ENCODE data around the gene PRH2. TPM values are rescaled to one million over a fixed set of nuclear protein-coding genes. Genes with fewer than 3 reads are reported as not detected.

The PRH2 gene
- total RNA-seq, 1 donor from 2014 or later: not detected

DNA sequence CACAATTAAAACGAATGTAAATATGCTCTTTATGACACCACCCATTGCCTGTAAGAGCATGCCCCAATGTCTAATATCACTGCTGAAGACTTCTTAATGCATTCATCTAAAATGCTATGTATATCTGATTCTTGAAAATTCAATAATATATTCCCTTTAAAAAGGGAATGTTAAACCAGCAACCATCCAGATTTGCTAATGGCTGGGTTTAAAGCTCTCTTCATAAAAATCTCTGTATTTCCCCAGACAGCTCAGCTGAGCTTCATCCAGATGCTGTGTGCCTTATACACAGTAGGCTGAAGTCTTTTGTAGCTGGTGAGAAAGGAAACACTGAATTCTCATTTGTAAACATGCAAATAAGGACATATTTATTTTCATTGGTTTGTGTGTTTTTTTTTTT is 10.1 kb downstream of the PRH2 start, which contains the start of gene TAS2R14:
Gene TAS2R14 (minus strand): TSS at position 101 of the 400 bp plus-strand sequence. CDS start 56 bp downstream, at position 45.
- no peak for DNase-seq (ENCODE audit: low read depth)
- H3K4me3 ChIP-seq (ENCODE audit: low read depth, low read length): no peak within 1 kb of the TSS
- TF ChIP-seq, protein P1, sequence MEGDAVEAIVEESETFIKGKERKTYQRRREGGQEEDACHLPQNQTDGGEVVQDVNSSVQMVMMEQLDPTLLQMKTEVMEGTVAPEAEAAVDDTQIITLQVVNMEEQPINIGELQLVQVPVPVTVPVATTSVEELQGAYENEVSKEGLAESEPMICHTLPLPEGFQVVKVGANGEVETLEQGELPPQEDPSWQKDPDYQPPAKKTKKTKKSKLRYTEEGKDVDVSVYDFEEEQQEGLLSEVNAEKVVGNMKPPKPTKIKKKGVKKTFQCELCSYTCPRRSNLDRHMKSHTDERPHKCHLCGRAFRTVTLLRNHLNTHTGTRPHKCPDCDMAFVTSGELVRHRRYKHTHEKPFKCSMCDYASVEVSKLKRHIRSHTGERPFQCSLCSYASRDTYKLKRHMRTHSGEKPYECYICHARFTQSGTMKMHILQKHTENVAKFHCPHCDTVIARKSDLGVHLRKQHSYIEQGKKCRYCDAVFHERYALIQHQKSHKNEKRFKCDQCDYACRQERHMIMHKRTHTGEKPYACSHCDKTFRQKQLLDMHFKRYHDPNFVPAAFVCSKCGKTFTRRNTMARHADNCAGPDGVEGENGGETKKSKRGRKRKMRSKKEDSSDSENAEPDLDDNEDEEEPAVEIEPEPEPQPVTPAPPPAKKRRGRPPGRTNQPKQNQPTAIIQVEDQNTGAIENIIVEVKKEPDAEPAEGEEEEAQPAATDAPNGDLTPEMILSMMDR (conservative IDR thresholded peaks at IDR 0.05; ENCODE audit: low read depth, low read length): no peak

DNA sequence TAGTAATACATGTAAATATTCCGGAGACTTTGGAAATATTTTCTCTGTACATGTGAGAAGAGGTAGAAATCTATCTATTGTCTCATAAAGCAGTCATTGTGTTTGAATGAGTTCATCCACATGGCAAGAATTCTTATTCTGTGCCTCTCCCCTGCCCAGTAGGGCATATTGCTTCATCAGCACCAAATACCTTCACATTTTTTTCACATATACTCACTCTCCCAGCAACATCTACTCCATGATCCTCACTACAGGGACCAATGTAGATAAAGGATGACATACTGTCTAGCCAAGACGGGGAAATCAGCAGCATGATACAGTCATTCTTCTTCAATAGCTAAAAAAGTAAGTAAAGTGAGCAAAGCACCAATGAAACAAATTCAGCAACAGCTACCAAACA is 11.4 kb downstream of the PRH2 start:
- DNase-seq (ENCODE audit: low read depth): peak; percentile 83
- H3K4me3 ChIP-seq (ENCODE audit: low read depth, low read length): no peak overlapping the region
- TF ChIP-seq, protein P1 (conservative IDR thresholded peaks at IDR 0.05; ENCODE audit: low read depth, low read length): no peak

DNA sequence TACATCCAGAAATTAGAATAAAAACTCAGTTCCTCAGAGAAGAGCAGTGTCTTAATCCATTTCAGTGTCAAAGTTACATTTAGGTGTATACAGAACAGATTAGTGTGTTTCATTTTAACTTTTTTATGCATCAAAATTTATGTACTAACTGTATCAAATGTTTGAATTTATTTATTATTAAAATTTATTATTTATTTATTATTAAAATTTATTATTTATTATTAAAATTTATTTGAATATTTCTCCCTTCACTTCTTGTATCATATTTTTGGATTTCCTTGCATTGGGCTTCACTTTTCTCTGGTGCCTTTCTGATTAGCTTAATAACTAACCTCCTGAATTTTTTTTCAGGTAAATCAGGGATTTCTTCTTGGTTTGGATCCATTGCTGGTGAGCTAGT is 12.3 kb downstream of the PRH2 start:
- no peak overlapping the region for H3K4me3 ChIP-seq (ENCODE audit: low read depth, low read length)
- DNase-seq (ENCODE audit: low read depth): no peak
- TF ChIP-seq, protein P1 (conservative IDR thresholded peaks at IDR 0.05; ENCODE audit: low read depth, low read length): no peak

DNA sequence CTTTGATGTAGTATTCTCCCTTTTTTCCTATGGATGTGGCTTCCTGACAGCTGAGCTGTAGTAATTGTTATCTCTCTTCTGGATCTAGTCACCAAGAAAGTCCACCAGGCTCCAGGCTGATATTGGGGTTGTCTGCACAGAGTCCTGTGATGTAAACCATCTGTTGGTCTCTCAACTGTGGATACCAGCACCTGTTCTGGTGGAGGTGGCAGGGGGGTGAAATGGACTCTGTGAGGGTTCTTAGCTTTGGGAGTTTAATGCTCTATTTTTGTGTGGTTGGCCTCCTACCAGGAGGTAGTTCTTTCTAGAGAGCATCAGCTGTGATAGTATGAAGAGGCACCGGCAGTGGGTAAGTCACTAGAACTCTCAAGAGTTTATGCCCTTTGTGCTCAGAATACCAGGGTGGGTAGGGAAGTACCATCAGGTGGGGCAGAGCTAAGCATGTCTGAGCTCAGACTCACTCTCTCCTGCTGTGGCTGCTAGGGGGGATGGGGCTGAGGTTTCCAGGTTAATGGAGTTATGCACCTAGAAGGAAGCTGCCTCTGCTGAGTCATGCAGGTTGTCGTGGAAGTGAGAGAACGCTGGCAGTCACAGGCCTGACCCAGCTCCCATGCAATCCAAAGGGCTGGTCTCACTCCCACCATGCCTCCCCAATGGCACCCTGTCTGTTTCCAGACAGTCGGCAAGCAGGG is 13.0 kb downstream of the PRH2 start:
- DNase-seq (ENCODE audit: low read depth): peak; percentile 79
- H3K4me3 ChIP-seq (ENCODE audit: low read depth, low read length): no peak overlapping the region
- TF ChIP-seq, protein P1 (conservative IDR thresholded peaks at IDR 0.05; ENCODE audit: low read depth, low read length): no peak

DNA sequence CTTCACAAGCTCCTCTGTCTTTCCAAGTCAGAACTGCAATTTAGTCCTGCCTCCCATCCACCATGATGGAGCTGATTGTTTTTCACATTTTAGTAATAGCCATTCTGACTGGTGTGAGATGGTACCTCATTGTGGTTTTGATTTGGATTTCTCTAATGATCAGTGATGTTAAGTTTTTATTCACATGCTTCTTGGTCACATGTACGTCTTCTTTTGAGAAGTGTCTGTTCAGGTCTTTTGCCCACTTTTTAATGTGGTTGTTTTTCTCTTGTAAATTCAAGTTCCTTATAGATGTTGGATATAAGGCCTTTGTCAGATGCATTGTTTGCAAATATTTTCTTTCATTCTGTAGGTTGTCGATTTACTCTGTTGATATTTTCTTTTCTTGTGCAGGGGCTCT is 14.1 kb downstream of the PRH2 start:
- DNase-seq (ENCODE audit: low read depth): no peak
- no peak overlapping the region for H3K4me3 ChIP-seq (ENCODE audit: low read depth, low read length)
- TF ChIP-seq, protein P1 (conservative IDR thresholded peaks at IDR 0.05; ENCODE audit: low read depth, low read length): no peak

DNA sequence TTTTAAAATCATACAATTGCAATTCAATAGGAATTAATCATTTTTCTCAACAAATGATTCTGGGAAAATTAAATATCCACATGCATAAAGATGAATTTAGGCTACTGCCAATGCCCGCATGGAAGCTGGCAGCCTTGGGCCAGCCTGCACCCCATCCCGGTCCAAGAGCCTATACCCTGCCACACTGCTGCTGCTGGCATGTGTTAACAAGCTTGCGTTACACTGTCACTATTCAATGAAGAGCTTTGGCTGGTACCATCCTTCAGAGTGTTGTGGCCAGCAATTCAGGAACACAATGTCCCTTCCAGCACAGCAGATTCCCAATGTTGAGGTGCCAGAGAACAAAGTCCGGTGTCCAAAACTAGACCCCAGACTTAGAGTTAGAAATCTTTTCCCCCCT is 23.6 kb downstream of the PRH2 start:
- DNase-seq (ENCODE audit: low read depth): no peak
- TF ChIP-seq, protein P1 (conservative IDR thresholded peaks at IDR 0.05; ENCODE audit: low read depth, low read length): no peak
- no peak overlapping the region for H3K4me3 ChIP-seq (ENCODE audit: low read depth, low read length)

DNA sequence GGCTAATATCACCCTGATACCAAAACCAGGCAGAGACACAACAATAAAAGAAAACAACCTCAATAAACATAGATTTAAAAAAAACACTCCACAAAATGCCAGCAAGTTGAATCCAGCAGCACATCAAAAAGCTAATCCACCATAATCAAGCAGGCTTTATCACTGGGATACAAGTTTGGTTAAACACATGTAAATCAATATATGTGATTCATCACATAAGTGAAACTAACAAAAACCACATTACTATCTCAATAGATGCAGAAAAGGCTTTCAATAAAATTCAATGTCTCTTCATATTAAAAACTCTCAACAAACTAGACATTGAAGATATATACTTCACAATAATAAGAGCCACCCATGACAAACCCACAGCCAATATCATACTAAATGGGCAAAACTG is 27.0 kb downstream of the PRH2 start:
- DNase-seq (ENCODE audit: low read depth): no peak
- TF ChIP-seq, protein P1 (conservative IDR thresholded peaks at IDR 0.05; ENCODE audit: low read depth, low read length): no peak
- H3K4me3 ChIP-seq (ENCODE audit: low read depth, low read length): no peak overlapping the region

Data from epithelial cell of proximal tubule (primary cell).